ENCODE measurements around the gene HEXIM2. TPM values are rescaled to one million over a fixed set of nuclear protein-coding genes. Genes with fewer than 3 reads are reported as not detected.
"Not testable (repeated sequence)": the region's sequence is repeated elsewhere in the genome, so short reads cannot be mapped to it uniquely, and the experiment has no call there.

The HEXIM2 gene
- total and polyA plus RNA-seq, 12 donors = 3.0 to 10.3 (median 6.3) TPM

DNA sequence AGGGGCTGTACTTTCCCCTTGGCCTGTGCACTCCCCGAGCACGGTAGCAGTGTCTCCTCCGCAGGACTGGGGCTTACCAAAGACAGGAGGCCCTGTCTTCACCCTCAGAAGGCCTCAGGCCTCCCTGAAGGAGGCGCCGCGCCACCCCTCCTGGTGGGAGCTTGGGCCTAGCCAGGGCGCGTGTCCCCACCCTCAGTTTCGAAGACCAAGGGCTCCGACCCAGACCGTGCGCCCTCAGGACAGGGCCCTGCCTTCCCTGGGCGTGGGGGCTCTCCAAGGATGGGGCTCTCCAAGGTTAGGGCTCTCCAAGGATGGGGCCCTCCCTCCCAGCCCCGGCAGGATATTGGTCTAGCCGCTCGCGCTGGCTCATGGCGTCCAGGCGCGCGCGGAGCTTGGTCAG lies 41.1 kb upstream of the HEXIM2 start:
- TF ChIP-seq, protein P1, sequence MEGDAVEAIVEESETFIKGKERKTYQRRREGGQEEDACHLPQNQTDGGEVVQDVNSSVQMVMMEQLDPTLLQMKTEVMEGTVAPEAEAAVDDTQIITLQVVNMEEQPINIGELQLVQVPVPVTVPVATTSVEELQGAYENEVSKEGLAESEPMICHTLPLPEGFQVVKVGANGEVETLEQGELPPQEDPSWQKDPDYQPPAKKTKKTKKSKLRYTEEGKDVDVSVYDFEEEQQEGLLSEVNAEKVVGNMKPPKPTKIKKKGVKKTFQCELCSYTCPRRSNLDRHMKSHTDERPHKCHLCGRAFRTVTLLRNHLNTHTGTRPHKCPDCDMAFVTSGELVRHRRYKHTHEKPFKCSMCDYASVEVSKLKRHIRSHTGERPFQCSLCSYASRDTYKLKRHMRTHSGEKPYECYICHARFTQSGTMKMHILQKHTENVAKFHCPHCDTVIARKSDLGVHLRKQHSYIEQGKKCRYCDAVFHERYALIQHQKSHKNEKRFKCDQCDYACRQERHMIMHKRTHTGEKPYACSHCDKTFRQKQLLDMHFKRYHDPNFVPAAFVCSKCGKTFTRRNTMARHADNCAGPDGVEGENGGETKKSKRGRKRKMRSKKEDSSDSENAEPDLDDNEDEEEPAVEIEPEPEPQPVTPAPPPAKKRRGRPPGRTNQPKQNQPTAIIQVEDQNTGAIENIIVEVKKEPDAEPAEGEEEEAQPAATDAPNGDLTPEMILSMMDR (IDR thresholded peaks at IDR 0.05) = no peak
- Histone ChIP-seq H3K4me1 (peaks cover 10 to 32% (median 27%) of the 10 kb centered on the region in 9 donors), H3K9me3 (no peaks in the 10 kb centered on the region), H3K27ac (no peak overlapping the region), H3K36me3 (peaks cover 0 to 43% (median 0%) of the 10 kb centered on the region in 9 donors), H3K27me3 (peaks cover 0 to 10% (median 0%) of the 10 kb centered on the region in 7 donors), H3K4me3 (no peak overlapping the region)
- 89 to 90% methylated on average over 19 to 22 of the region's 22 CpGs for WGBS, 2 donors
- ATAC-seq (no peak), DNase-seq (no peak)
- intact Hi-C loops (cut with DNase I) = loop anchor here in 1 of 10 donors (10.0 kb wide), 1 partner anchor 346 kb away; no protein-coding TSS in a partner anchor

DNA sequence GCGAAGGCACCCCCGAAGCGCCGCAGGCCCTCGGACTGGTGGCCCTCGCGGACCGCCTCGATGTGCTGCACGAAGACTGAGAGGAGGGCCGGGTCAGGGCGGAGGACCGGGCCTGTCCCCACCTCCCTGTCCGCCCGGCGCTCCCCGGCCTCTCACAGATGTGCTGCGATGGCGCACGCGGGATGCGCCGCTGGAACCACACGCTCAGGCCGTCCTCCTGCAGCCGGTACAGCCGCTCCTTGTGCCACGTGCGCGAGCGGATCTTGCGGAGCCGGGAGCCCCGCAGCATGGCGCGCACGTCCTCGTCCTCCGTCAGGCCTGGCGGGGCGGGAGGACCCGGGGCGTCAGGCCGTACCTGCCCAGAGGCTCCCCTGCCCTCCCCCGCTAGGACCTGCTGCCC lies 40.6 kb upstream of the HEXIM2 start:
- Histone ChIP-seq H3K36me3 (peaks cover 0 to 43% (median 0%) of the 10 kb centered on the region in 9 donors), H3K27ac (no peak overlapping the region), H3K4me1 (peaks cover 10 to 32% (median 27%) of the 10 kb centered on the region in 9 donors), H3K4me3 (no peak overlapping the region), H3K9me3 (no peaks in the 10 kb centered on the region), H3K27me3 (peaks cover 0 to 10% (median 0%) of the 10 kb centered on the region in 7 donors)
- DNase-seq (no peak), ATAC-seq (peak in 1 of 8 donors; percentile 10)
- TF ChIP-seq, protein P1 (IDR thresholded peaks at IDR 0.05) = no peak
- intact Hi-C loops (cut with DNase I) = loop anchor here in 1 of 10 donors (10.0 kb wide), 1 partner anchor 346 kb away; no protein-coding TSS in a partner anchor
- 72 to 73% methylated on average over 37 to 45 of the region's 45 CpGs for WGBS, 2 donors

DNA sequence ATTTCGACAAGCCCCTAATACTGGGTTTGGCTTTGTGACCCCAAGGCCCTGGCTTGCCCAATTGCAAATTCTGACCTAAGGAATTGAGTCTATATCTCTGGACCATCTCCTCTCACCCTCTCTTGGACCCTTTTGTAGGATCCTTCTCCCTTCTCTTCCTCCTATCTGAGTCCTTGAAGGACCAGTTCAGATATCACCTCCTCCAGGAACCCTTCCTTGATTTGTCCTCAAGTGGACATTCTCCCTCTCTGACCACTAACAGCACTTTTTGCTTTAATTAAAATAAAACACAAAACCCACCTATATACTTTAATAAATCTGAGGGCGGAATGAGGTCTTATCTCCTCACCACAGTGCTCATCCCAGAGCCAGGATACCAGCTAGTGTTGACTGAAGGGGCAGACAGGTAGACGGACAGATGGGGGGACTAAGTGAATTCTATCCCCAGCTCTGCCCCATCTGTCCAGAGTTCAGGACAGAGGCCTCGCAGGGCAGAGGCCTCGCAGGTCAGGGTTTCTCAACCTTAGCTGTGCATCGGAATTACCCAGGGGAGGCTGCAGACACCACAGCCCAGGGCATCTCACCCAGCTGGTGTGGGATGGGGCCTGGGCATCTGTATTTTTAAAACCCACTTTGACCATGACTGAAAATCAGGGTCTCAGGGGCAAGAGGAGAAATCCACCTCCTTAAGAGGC lies 38.5 kb upstream of the HEXIM2 start:
- ATAC-seq (no peak), DNase-seq (no peak)
- H3K36me3 ChIP-seq = peaks cover 0 to 27% (median 0%) of the 10 kb centered on the region in 9 donors
- intact Hi-C loops (cut with DNase I) = loop anchor here in 1 of 10 donors (10.0 kb wide), 1 partner anchor 348 kb away; no protein-coding TSS in a partner anchor
- WGBS, 2 donors = 92 to 94% methylated on average over 6 of the region's 6 CpGs
- no peak overlapping the region for H3K4me3 ChIP-seq
- H3K27ac ChIP-seq = peak overlapping the region in 4 of 10 donors; percentile 3 to 83 (median 29)
- TF ChIP-seq, protein P1 (IDR thresholded peaks at IDR 0.05) = no peak
- H3K9me3 ChIP-seq = no peaks in the 10 kb centered on the region
- H3K4me1 ChIP-seq = peaks cover 22 to 52% (median 44%) of the 10 kb centered on the region in 9 donors
- H3K27me3 ChIP-seq = peaks cover 0 to 10% (median 0%) of the 10 kb centered on the region in 7 donors

DNA sequence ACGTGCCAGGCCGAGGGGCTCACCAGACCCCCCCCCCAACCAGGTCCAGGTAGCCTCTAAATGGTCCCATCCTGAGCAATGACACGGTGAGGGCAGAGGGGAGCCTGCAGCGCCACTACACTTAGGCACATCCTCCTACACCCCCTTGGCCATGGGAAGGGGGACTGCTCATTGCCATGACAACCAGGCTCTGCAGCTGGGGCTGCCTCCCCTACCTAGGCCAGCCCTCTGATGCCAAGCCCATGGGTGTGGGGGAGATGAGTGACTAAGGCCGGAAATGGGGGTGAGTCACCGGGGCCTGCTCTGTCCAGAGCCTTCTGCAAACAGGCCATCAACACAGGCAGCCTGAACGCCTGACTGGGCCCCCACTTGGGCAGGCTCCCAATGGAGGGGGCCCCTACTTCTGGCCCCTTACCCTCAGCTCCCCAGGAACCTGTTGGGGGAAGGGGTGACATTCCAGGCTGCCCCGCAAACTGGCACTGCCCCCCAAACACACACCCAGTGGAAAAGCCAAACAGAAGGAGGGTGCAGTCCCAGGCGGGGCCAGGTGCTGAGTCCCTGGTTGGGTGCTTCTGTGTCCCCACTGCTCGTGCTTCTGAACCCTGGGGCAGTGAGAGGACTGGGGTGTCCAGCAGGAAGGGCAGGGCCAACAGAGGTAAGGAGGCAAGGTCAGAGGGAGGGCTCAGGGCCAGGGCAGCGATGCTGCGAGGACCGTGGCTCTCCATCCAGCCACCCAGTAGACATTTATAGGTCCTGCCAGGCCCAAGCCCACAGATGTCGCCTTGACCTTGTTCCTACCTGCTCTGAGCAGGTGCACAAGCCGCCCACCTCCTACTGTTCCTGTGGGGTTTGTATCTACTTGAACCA lies 37.5 kb upstream of the HEXIM2 start:
- peak overlapping the region in 7 of 10 donors; percentile 2 to 83 (median 40) for H3K27ac ChIP-seq
- no peak overlapping the region for H3K4me3 ChIP-seq
- intact Hi-C loops (cut with DNase I) = loop anchor here in 1 of 10 donors (10.0 kb wide), 1 partner anchor 349 kb away; no protein-coding TSS in a partner anchor
- peaks cover 30 to 61% (median 53%) of the 10 kb centered on the region in 9 donors for H3K4me1 ChIP-seq
- TF ChIP-seq, protein P1 (IDR thresholded peaks at IDR 0.05) = no peak
- H3K36me3 ChIP-seq = peaks cover 0 to 18% (median 0%) of the 10 kb centered on the region in 9 donors
- DNase-seq (peak in 1 of 2 donors; percentile 48), ATAC-seq (peak in 7 of 8 donors; percentile 17 to 76 (median 56))
- H3K9me3 ChIP-seq = no peaks in the 10 kb centered on the region
- peaks cover 0 to 10% (median 0%) of the 10 kb centered on the region in 7 donors for H3K27me3 ChIP-seq
- WGBS, 2 donors = 69% methylated on average over 15 of the region's 15 CpGs

DNA sequence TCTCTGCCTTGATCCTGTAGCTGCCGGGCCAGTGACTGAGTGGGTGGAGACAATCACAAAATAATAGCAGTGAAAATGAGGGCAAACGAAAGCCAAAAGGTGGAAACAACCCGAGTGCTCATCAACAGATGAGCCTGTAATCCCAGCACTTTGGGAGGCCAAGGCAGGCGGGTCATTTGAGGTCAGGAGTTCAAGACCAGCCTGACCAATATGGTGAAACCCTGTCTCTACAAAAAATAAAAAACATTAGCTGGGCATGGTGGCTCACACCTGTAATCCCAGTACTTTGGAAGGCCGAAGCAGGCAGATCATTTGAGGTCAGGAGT lies 36.9 kb upstream of the HEXIM2 start:
- intact Hi-C loops (cut with DNase I) = loop anchor here in 1 of 10 donors (10.0 kb wide), 1 partner anchor 350 kb away; no protein-coding TSS in a partner anchor
- 88% methylated on average over 5 of the region's 5 CpGs for WGBS, 2 donors

More for the DNA sequence above, 36.9 kb upstream of the HEXIM2 start:
- Histone ChIP-seq H3K4me1 (peaks cover 36 to 67% (median 59%) of the 10 kb centered on the region in 9 donors), H3K27ac (peak overlapping the region in 6 of 10 donors; percentile 2 to 83 (median 36)), H3K27me3 (peaks cover 0 to 10% (median 0%) of the 10 kb centered on the region in 7 donors), H3K36me3 (peaks cover 0 to 12% (median 0%) of the 10 kb centered on the region in 9 donors)
- H3K4me3 ChIP-seq, ATAC-seq, DNase-seq, H3K9me3 ChIP-seq: not testable (repeated sequence)
